DND-41 (cell line): ENCODE measurements around the gene KAZN.

Experiments used
- ATAC-seq: fragments of 200-7000 bp; cut with Tn5 transposase; 3 replicates; pipeline ENCODE4 v1.9.1; 2021; ENCODE audit warnings: low read depth; ENCODE audit not compliant: insufficient read depth
- DNase-seq: peaks from one replicate; pipeline ENCODE4 v3.0.0-alpha.2; 2020
- H2AFZ ChIP-seq: 2 replicates; pipeline ENCODE4 v1.6.0; 2012; ENCODE audit warnings: low read depth, low read length
- H3K27ac ChIP-seq: 2 replicates; pipeline ENCODE4 v1.5.1; 2012; ENCODE audit warnings: low read length, inconsistent platforms
- H3K27me3 ChIP-seq: fragments of 200-600 bp; sonication (generic); 2 replicates; pipeline ENCODE4 v1.6.0; 2012; ENCODE audit warnings: low read length, mild to moderate bottlenecking, inconsistent platforms; ENCODE audit not compliant: insufficient read depth, poor library complexity
- H3K36me3 ChIP-seq: 2 replicates; pipeline ENCODE4 v1.5.1; 2012; ENCODE audit warnings: low read length, inconsistent platforms; ENCODE audit not compliant: insufficient read depth
- H3K4me1 ChIP-seq: 2 replicates; pipeline ENCODE4 v1.5.1; 2012; ENCODE audit warnings: mild to moderate bottlenecking, low read length; ENCODE audit not compliant: insufficient read depth
- H3K4me2 ChIP-seq: 2 replicates; pipeline ENCODE4 v1.6.0; 2012; ENCODE audit warnings: mild to moderate bottlenecking, moderate library complexity, low read length, inconsistent platforms; ENCODE audit not compliant: insufficient read depth
- H3K4me3 ChIP-seq, 2 experiments: fragments of 200-600 bp in 1 of 2; shearing (Covaris generic) in 1 of 2; 2 replicates each; pipeline ENCODE4 v1.5.1; 2012 to 2016; ENCODE audit warnings: inconsistent platforms in 2 of 2, low read length in 2 of 2, mild to moderate bottlenecking in 2 of 2, low read depth in 1 of 2, moderate library complexity in 1 of 2
- H3K79me2 ChIP-seq: 2 replicates; pipeline ENCODE4 v1.6.0; 2012; ENCODE audit warnings: low read length, inconsistent platforms; ENCODE audit not compliant: insufficient read depth
- H3K9ac ChIP-seq: 2 replicates; pipeline ENCODE4 v1.6.0; 2012; ENCODE audit warnings: low read depth, mild to moderate bottlenecking, inconsistent platforms, low read length, moderate library complexity
- H3K9me3 ChIP-seq: 2 replicates; pipeline ENCODE4 v1.5.1; 2012; ENCODE audit warnings: low read length, moderate library complexity, mild to moderate bottlenecking, inconsistent platforms; ENCODE audit not compliant: insufficient read depth, severe bottlenecking
- H4K20me1 ChIP-seq: 2 replicates; pipeline ENCODE4 v1.6.0; 2012; ENCODE audit warnings: low read length; ENCODE audit not compliant: insufficient read depth
- CTCF ChIP-seq: IDR thresholded peaks from 2 replicates; pipeline ENCODE4 v1.5.1; 2012; ENCODE audit warnings: borderline replicate concordance, low read length, moderate library complexity, mild to moderate bottlenecking; ENCODE audit not compliant: poor library complexity, severe bottlenecking; ENCODE audit errors: extremely low read depth
- EZH2 ChIP-seq: IDR thresholded peaks from 3 replicates; pipeline ENCODE4 v1.6.1; 2012; ENCODE audit warnings: borderline replicate concordance, low read depth, mild to moderate bottlenecking, moderate library complexity, low read length, inconsistent platforms; ENCODE audit not compliant: severe bottlenecking

Gene KAZN

GRCh38 chr1:14561014-14561693 is 37.3 kb upstream of the KAZN start:
- no peak overlapping the region for H3K4me3 ChIP-seq
- peaks cover 5% of the 10 kb centered on the region for H3K9me3 ChIP-seq
- no peak for ATAC-seq
- H2AFZ ChIP-seq, result no peak overlapping the region
- no peaks in the 10 kb centered on the region for H3K4me1 ChIP-seq
- TF ChIP-seq CTCF (no peak), EZH2 (no peak)
- no peaks in the 10 kb centered on the region for H4K20me1 ChIP-seq
- no peak overlapping the region for H3K4me2 ChIP-seq
- no peak overlapping the region for H3K27ac ChIP-seq
- no peaks in the 10 kb centered on the region for H3K36me3 ChIP-seq
- no peaks in the 10 kb centered on the region for H3K79me2 ChIP-seq
- H3K9ac ChIP-seq, result no peak overlapping the region
- no peaks in the 10 kb centered on the region for H3K27me3 ChIP-seq
- no peak for DNase-seq

- H3K4me3 ChIP-seq, result no peak overlapping the region
- no peaks in the 10 kb centered on the region for H3K36me3 ChIP-seq
- H3K27ac ChIP-seq, result no peak overlapping the region
- DNase-seq (no peak), ATAC-seq (no peak)
- H3K79me2 ChIP-seq, result no peaks in the 10 kb centered on the region
- TF ChIP-seq EZH2 (no peak), CTCF (no peak)
- H3K4me1 ChIP-seq, result peaks cover 9% of the 10 kb centered on the region
- no peak overlapping the region for H3K4me2 ChIP-seq
- H4K20me1 ChIP-seq, result no peaks in the 10 kb centered on the region
- peaks cover 16% of the 10 kb centered on the region for H3K9me3 ChIP-seq
- H3K9ac ChIP-seq, result no peak overlapping the region
- H3K27me3 ChIP-seq, result no peaks in the 10 kb centered on the region
- no peak overlapping the region for H2AFZ ChIP-seq
Measured at GRCh38 chr1:14565090-14565489, 33.4 kb upstream of the KAZN start.

- ATAC-seq, result no peak
- Histone ChIP-seq H2AFZ (no peak overlapping the region), H3K27me3 (no peaks in the 10 kb centered on the region), H3K9ac (no peak overlapping the region), H3K79me2 (no peaks in the 10 kb centered on the region), H3K4me1 (peaks cover 13% of the 10 kb centered on the region), H3K36me3 (no peaks in the 10 kb centered on the region), H4K20me1 (no peaks in the 10 kb centered on the region), H3K4me2 (no peak overlapping the region), H3K9me3 (peaks cover 16% of the 10 kb centered on the region), H3K27ac (no peak overlapping the region), H3K4me3 (no peak overlapping the region)
- TF ChIP-seq EZH2, result no peak
- TF ChIP-seq CTCF, result peak; percentile 18
- no peak for DNase-seq
Measured at GRCh38 chr1:14567056-14567455, 31.4 kb upstream of the KAZN start.

- H3K79me2 ChIP-seq, result no peaks in the 10 kb centered on the region
- H3K27me3 ChIP-seq, result no peaks in the 10 kb centered on the region
- peaks cover 16% of the 10 kb centered on the region for H3K9me3 ChIP-seq
- TF ChIP-seq CTCF (no peak), EZH2 (no peak)
- no peak for ATAC-seq
- H3K4me1 ChIP-seq, result peaks cover 13% of the 10 kb centered on the region
- no peak overlapping the region for H2AFZ ChIP-seq
- DNase-seq, result no peak
- no peak overlapping the region for H3K4me3 ChIP-seq
- H3K9ac ChIP-seq, result no peak overlapping the region
- no peaks in the 10 kb centered on the region for H3K36me3 ChIP-seq
- H4K20me1 ChIP-seq, result no peaks in the 10 kb centered on the region
- H3K4me2 ChIP-seq, result no peak overlapping the region
- H3K27ac ChIP-seq, result no peak overlapping the region
Measured at GRCh38 chr1:14567903-14568302, 30.6 kb upstream of the KAZN start.
